OCI-LY7 (cell line): Measurements from ENCODE around the gene NFIA.

ENCODE experiments used
- CTCF ChIP-seq: fragments of 200-600 bp; sonication (generic); conservative IDR thresholded peaks from 2 replicates; pipeline ENCODE4 v1.5.1; 2014; ENCODE audit warnings: mild to moderate bottlenecking, antibody characterized with exemption, low read length, moderate library complexity, mixed read lengths
- EZH2phosphoT487 ChIP-seq: fragments of 200-600 bp; sonication (generic); IDR thresholded peaks from 2 replicates; pipeline ENCODE4 v1.6.1; 2018; ENCODE audit warnings: low read depth, borderline replicate concordance, mild to moderate bottlenecking, mixed run types, antibody characterized with exemption, low read length, moderate library complexity, mixed read lengths

GRCh38 chr1:61435226-61435625 lies 352.9 kb downstream of the NFIA start:
- TF ChIP-seq CTCF (no peak), EZH2phosphoT487 (no peak)
